ENCODE results near the gene LCOR. TPM values are rescaled to one million over a fixed set of nuclear protein-coding genes. Genes with fewer than 3 reads are reported as not detected.

The LCOR gene
- total and polyA plus RNA-seq, 8 donors = 4.5 to 34.2 (median 19.5) TPM

GRCh38 chr10:96967847-96968246 is 135.7 kb downstream of the LCOR start:
- H3K9me3 ChIP-seq = no peaks in the 10 kb centered on the region
- H3K27ac ChIP-seq = no peak overlapping the region
- TF ChIP-seq, protein P1, sequence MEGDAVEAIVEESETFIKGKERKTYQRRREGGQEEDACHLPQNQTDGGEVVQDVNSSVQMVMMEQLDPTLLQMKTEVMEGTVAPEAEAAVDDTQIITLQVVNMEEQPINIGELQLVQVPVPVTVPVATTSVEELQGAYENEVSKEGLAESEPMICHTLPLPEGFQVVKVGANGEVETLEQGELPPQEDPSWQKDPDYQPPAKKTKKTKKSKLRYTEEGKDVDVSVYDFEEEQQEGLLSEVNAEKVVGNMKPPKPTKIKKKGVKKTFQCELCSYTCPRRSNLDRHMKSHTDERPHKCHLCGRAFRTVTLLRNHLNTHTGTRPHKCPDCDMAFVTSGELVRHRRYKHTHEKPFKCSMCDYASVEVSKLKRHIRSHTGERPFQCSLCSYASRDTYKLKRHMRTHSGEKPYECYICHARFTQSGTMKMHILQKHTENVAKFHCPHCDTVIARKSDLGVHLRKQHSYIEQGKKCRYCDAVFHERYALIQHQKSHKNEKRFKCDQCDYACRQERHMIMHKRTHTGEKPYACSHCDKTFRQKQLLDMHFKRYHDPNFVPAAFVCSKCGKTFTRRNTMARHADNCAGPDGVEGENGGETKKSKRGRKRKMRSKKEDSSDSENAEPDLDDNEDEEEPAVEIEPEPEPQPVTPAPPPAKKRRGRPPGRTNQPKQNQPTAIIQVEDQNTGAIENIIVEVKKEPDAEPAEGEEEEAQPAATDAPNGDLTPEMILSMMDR (IDR thresholded peaks at IDR 0.05) = no peak
- FAIRE-seq = no peak
- no peak overlapping the region for H3K4me3 ChIP-seq
- no peak for ATAC-seq
- H3K27me3 ChIP-seq = no peaks in the 10 kb centered on the region
- no peaks in the 10 kb centered on the region for H3K4me1 ChIP-seq
- intact Hi-C loops (cut with DNase I) = no loop called here
- no peaks in the 10 kb centered on the region for H3K36me3 ChIP-seq
- DNase-seq = no peak

GRCh38 chr10:96968682-96969423 is 136.8 kb downstream of the LCOR start:
- TF ChIP-seq, protein P1 (IDR thresholded peaks at IDR 0.05) = no peak
- FAIRE-seq (no peak), DNase-seq (no peak), ATAC-seq (no peak)
- H3K27ac ChIP-seq = no peak overlapping the region
- no peak overlapping the region for H3K4me3 ChIP-seq
- no peaks in the 10 kb centered on the region for H3K36me3 ChIP-seq
- H3K9me3 ChIP-seq = no peaks in the 10 kb centered on the region
- H3K4me1 ChIP-seq = peaks cover 0 to 6% (median 0%) of the 10 kb centered on the region in 3 donors
- H3K27me3 ChIP-seq = no peaks in the 10 kb centered on the region
- intact Hi-C loops (cut with DNase I) = no loop called here
- 81 to 84% methylated on average over 5 of the region's 5 CpGs for whole genome bisulfite sequencing, 2 donors

DNA sequence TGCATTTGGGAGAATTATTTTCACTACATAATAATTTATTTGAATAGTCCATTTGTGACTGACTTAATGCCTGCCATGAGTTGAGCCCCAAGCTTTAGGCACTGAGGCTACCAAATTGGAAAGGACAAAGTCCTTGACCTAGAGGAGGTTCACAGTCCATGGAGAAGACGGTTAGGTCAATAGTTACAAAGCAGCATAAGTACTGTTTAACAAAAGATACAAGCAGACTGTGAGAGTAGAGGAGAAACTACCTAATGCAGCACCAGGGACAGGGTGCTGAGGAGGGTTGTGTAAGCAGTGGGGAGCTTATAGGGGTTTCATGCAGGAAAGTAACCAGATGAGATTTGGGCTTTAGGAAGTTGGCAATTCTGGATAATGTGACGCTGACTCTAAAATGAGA is 139.2 kb downstream of the LCOR start:
- no peaks in the 10 kb centered on the region for H3K27me3 ChIP-seq
- FAIRE-seq (no peak), DNase-seq (no peak), ATAC-seq (no peak)
- peaks cover 0 to 12% (median 0%) of the 10 kb centered on the region in 3 donors for H3K4me1 ChIP-seq
- no peaks in the 10 kb centered on the region for H3K9me3 ChIP-seq
- WGBS, 2 donors = 71 to 76% methylated on average over 2 of the region's 2 CpGs
- H3K36me3 ChIP-seq = no peaks in the 10 kb centered on the region
- no peak overlapping the region for H3K4me3 ChIP-seq
- H3K27ac ChIP-seq = no peak overlapping the region
- intact Hi-C loops (cut with DNase I) = no loop called here
- TF ChIP-seq, protein P1 (IDR thresholded peaks at IDR 0.05) = no peak

DNA sequence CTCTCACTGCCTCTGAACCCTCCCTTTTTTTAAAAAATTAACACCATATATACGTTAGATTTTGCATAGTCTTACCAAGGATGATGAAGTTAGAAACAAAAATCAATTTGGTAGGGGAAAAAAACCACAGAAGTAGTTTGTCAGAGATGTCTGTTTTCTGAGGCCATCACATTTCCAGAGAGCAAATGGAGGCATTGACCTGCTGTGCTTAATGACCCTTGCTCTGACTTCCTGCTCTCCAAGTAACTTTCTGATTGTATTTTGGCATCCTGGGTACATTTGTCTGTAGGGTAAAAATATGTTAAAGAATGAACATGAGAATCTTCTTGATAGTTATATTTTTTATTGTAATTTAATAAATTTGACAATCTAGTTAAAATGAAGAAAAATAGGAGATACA is 140.2 kb downstream of the LCOR start:
- DNase-seq (no peak), ATAC-seq (no peak), FAIRE-seq (no peak)
- 92 to 97% methylated on average over 1 of the region's 1 CpG for WGBS, 2 donors
- Histone ChIP-seq H3K27ac (no peak overlapping the region), H3K4me1 (peaks cover 0 to 12% (median 0%) of the 10 kb centered on the region in 3 donors), H3K27me3 (no peaks in the 10 kb centered on the region), H3K36me3 (no peaks in the 10 kb centered on the region), H3K9me3 (no peaks in the 10 kb centered on the region), H3K4me3 (no peak overlapping the region)
- TF ChIP-seq, protein P1 (IDR thresholded peaks at IDR 0.05) = no peak
- intact Hi-C loops (cut with DNase I) = no loop called here
